RWPE1 (cell line): Measurements from ENCODE around the gene LONP2.

Source experiments
- CTCF ChIA-PET: fragments of 350-600 bp; sonication (Branson Sonifier 250); formaldehyde crosslinking; extraction: SDS; loops from one replicate; lab custom pipeline; 2021; lab: Yijun Ruan, JAX
- POLR2A ChIA-PET: fragments of 400-600 bp; formaldehyde crosslinking; extraction: SDS; loops from one replicate; lab custom pipeline; 2020; ENCODE audit warnings: antibody characterized with exemption; ENCODE audit not compliant: low non-redundant PET; lab: Yijun Ruan, JAX
- DNase-seq: peaks from one replicate; pipeline ENCODE4 v3.0.0; 2012; ENCODE audit warnings: low spot score
- H3K27ac ChIP-seq: fragments of 450-650 bp; 2 replicates; pipeline ENCODE4 v1.5.1; 2017
- CTCF ChIP-seq: fragments of 450-650 bp; conservative IDR thresholded peaks from 2 replicates; pipeline ENCODE4 v1.5.1; 2017; ENCODE audit warnings: low read depth, mild to moderate bottlenecking

The LONP2 gene

DNA sequence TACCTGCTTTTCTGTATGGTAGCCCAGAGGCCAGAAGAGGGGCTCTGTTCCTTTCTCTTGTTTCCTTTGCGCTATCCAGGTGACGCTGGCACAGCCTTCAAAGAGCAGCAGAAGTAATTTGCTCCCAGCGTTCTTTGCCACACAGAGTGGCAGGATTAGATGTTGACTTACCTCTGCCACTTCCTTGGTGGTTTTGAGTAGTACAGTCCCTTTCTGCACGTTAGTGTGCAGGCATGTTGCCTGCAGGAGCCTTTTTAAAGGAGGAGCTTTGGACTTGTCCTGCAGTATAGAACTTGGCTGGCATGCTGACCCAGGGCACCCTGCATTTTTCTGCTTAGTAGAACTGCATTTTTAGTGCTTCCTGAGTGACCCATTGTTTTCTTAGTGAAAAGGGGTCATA lies 3.2 kb downstream of the LONP2 start, which contains the start of gene ABCC11:
ABCC11 (minus strand) TSS at position 229 of the 400 bp plus-strand sequence. CDS start 15,618 bp downstream, outside the sequence.
- ChIA-PET CTCF (interaction anchor here (0.6 to 0.7 kb wide), 2 partner anchors 170 to 376 kb away, joined by 3 to 4 read pairs; no protein-coding TSS in a partner anchor), POLR2A (no interaction called here)
- no peak for TF ChIP-seq CTCF
- no peak within 1 kb of the TSS for H3K27ac ChIP-seq
- DNase-seq = no peak

GRCh38 chr16:48250520-48251278 lies 6.6 kb downstream of the LONP2 start:
- ChIA-PET CTCF (interaction anchor here (0.6 kb wide), 1 partner anchor 126 kb away, joined by 7 read pairs; no protein-coding TSS in a partner anchor), POLR2A (no interaction called here)
- TF ChIP-seq CTCF = no peak
- no peak for DNase-seq
- no peak overlapping the region for H3K27ac ChIP-seq

GRCh38 chr16:48252013-48252412 lies 7.9 kb downstream of the LONP2 start:
- no peak for TF ChIP-seq CTCF
- CTCF ChIA-PET = no interaction called here

GRCh38 chr16:48256579-48257177 lies 12.6 kb downstream of the LONP2 start:
- ChIA-PET CTCF (interaction anchor here (0.6 kb wide), 2 partner anchors 8 to 152 kb away, joined by 3 to 7 read pairs; no protein-coding TSS in a partner anchor), POLR2A (no interaction called here)
- H3K27ac ChIP-seq = no peak overlapping the region
- no peak for DNase-seq
- TF ChIP-seq CTCF = no peak

More at GRCh38 chr16:48252013-48252412, 7.9 kb downstream of the LONP2 start:
- H3K27ac ChIP-seq = no peak overlapping the region
- DNase-seq = no peak
- POLR2A ChIA-PET = no interaction called here

DNA sequence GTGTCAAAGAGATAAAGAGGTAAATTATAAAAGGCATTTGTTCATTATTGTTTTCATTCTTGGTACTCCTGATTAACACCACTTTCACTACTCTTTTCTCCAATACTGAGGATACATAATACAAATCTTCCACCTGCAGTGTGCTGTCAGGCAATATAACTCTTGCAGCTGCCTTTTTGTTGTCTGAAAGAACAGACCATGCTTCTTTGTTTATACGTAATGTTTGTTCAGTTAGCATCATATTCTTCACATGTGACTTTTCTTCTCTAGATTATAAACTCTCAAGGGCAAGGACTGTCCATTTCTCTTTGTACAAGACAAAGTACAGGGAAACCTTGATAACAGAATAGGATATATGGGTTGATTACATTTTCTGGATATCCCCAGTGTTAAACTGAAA lies 17.5 kb downstream of the LONP2 start:
- CTCF ChIA-PET = interaction anchor here (0.6 kb wide), 1 partner anchor 238 kb away, joined by 3 read pairs; no protein-coding TSS in a partner anchor
- no peak overlapping the region for H3K27ac ChIP-seq
- TF ChIP-seq CTCF = no peak
- no peak for DNase-seq
- POLR2A ChIA-PET = interaction anchor here (0.5 kb wide), 1 partner anchor 45 kb away, joined by 3 read pairs; no protein-coding TSS in a partner anchor

GRCh38 chr16:48262631-48263030 lies 18.5 kb downstream of the LONP2 start:
- TF ChIP-seq CTCF = no peak
- ChIA-PET CTCF (interaction anchor here (0.7 kb wide), 1 partner anchor 44 kb away, joined by 3 read pairs; no protein-coding TSS in a partner anchor), POLR2A (no interaction called here)
- no peak overlapping the region for H3K27ac ChIP-seq
- DNase-seq = no peak
